Panc1 (cell line): ENCODE results near the gene LAYN. TPM values are rescaled to one million over a fixed set of nuclear protein-coding genes. Genes with fewer than 3 reads are reported as not detected.
A peak's percentile ranks its signal among the peaks of the same experiment; 100 is the strongest.

Source experiments
- ATAC-seq: fragments of 200-7000 bp; cut with Tn5 transposase; 2 replicates; pipeline ENCODE4 v1.9.1; 2020; ENCODE audit warnings: mild to moderate bottlenecking, moderate library complexity
- BruUV-seq: library from RNA; stranded (reverse); fragments of 400-500 nt; replicated peaks from 2 replicates; lab custom pipeline; 2021; lab: Mats Ljungman, UMichigan
- CTCF ChIA-PET: fragments of 300-600 bp; sonication (Branson Sonifier 250); formaldehyde crosslinking; loops from one replicate; lab custom pipeline; 2022; ENCODE audit warnings: antibody characterized with exemption; lab: Charles Lee
- POLR2A ChIA-PET: fragments of 300-600 bp; sonication (Branson Sonifier 250); formaldehyde crosslinking; loops from one replicate; lab custom pipeline; 2022; ENCODE audit warnings: antibody characterized with exemption; lab: Charles Lee
- DNase-seq: peaks from one replicate; pipeline ENCODE4 v3.0.0-alpha.2; 2010; ENCODE audit warnings: low read depth, low spot score
- H3K27ac ChIP-seq: 2 replicates; pipeline ENCODE4 v1.5.1; 2011; ENCODE audit warnings: mild to moderate bottlenecking, low read length, inconsistent platforms
- H3K27me3 ChIP-seq: fragments of 200-500 bp; sonication (Bioruptor generic); 2 replicates; pipeline ENCODE4 v1.6.0; 2014; ENCODE audit warnings: low read length, inconsistent platforms; ENCODE audit not compliant: control insufficient read depth, insufficient read depth
- H3K36me3 ChIP-seq: fragments of 200-500 bp; sonication (Bioruptor generic); 2 replicates; pipeline ENCODE4 v1.5.1; 2014; ENCODE audit warnings: inconsistent platforms, mild to moderate bottlenecking, low read length, moderate library complexity; ENCODE audit not compliant: control insufficient read depth, insufficient read depth
- H3K4me1 ChIP-seq: 2 replicates; pipeline ENCODE4 v1.5.1; 2011; ENCODE audit warnings: inconsistent platforms, mild to moderate bottlenecking, low read length, moderate library complexity; ENCODE audit not compliant: control insufficient read depth, insufficient read depth
- H3K4me3 ChIP-seq, 2 experiments: 2 replicates each; pipeline ENCODE4 v1.5.1; 2011 to 2012; ENCODE audit warnings: low read depth in 2 of 2, low read length in 2 of 2, mild to moderate bottlenecking in 2 of 2, inconsistent platforms in 1 of 2, moderate library complexity in 1 of 2
- H3K9me3 ChIP-seq: fragments of 200-500 bp; sonication (Bioruptor generic); 2 replicates; pipeline ENCODE4 v1.5.1; 2014; ENCODE audit warnings: low read depth, mild to moderate bottlenecking, inconsistent platforms, low read length, moderate library complexity; ENCODE audit not compliant: control insufficient read depth, insufficient read depth
- CTCF ChIP-seq: fragments of 450-650 bp; IDR thresholded peaks from 2 replicates; pipeline ENCODE4 v1.5.1; 2017; ENCODE audit warnings: mild to moderate bottlenecking
- POLR2AphosphoS5 ChIP-seq: IDR thresholded peaks from 2 replicates; pipeline ENCODE4 v1.6.1; 2012; ENCODE audit warnings: mild to moderate bottlenecking, low read depth, low read length, moderate library complexity
- REST ChIP-seq, 2 experiments: IDR thresholded peaks; 2 replicates each; pipeline ENCODE4 v1.6.1; 2011 to 2012; ENCODE audit warnings: low read depth in 2 of 2, control low read depth in 1 of 2, low read length in 1 of 2, mild to moderate bottlenecking in 1 of 2, moderate library complexity in 1 of 2; ENCODE audit not compliant: insufficient read depth in 1 of 2
- SIN3A ChIP-seq: IDR thresholded peaks from 2 replicates; pipeline ENCODE4 v1.6.1; 2012; ENCODE audit warnings: low read depth, mild to moderate bottlenecking, low read length, moderate library complexity, borderline replicate concordance; ENCODE audit not compliant: insufficient read depth
- TCF7L2 ChIP-seq: IDR thresholded peaks from 2 replicates; pipeline ENCODE4 v1.6.1; 2011; ENCODE audit warnings: mild to moderate bottlenecking, low read depth, low read length, inconsistent platforms
- in situ Hi-C: cut with HindIII; loops from 2 replicates; pipeline ENCODE4 v1.10.0; 2016; ENCODE audit warnings: low sequenced_read_pairs, low pct_unique_long_range_greater_than_20kb
- intact Hi-C: fragments of 100-400 bp; cut with micrococcal nuclease; formaldehyde crosslinking; loops from one replicate; pipeline ENCODE4 v1.10.0; 2022; ENCODE audit not compliant: unreplicated experiment
- total RNA-seq: library from RNA; stranded (reverse); gene quantifications from one replicate; pipeline ENCODE4 v1.2.1, GENCODE V29; 2021; ENCODE audit not compliant: unreplicated experiment

The LAYN gene
- total RNA-seq, 1 experiment from 2014 or later = 3.6 TPM

GRCh38 chr11:111557425-111558111 is 17.0 kb downstream of the LAYN start:
- Histone ChIP-seq H3K4me1 (no peaks in the 10 kb centered on the region; the same call in 1 of the 2 replicates), H3K4me3 (no peak overlapping the region), H3K27me3 (no peaks in the 10 kb centered on the region), H3K27ac (no peak overlapping the region), H3K36me3 (no peaks in the 10 kb centered on the region), H3K9me3 (peaks cover 6% of the 10 kb centered on the region; the same call in 1 of the 2 replicates)
- BruUV-seq = no TSS peak
- TF ChIP-seq TCF7L2 = no peak
- TF ChIP-seq REST (IDR thresholded peaks at IDR 0.05; ENCODE audit: insufficient read depth in 1 of 2, low read depth in 2 of 2, low read length in 1 of 2) = no peak
- no peak for TF ChIP-seq SIN3A
- TF ChIP-seq POLR2AphosphoS5 = no peak
- TF ChIP-seq CTCF = no peak
- CTCF ChIA-PET = interaction anchor here (0.7 kb wide), 1 partner anchor 9 kb away, joined by 3 read pairs; no protein-coding TSS in a partner anchor
- POLR2A ChIA-PET = no interaction called here
- intact Hi-C loops = no loop called here
- DNase-seq (peak; percentile 66), ATAC-seq (peak; percentile 35; the same call in 1 of the 2 replicates)
- in situ Hi-C loops = no loop called here

- Histone ChIP-seq H3K27ac (no peak overlapping the region), H3K27me3 (no peaks in the 10 kb centered on the region), H3K9me3 (peaks cover 6% of the 10 kb centered on the region; the same call in 1 of the 2 replicates), H3K36me3 (no peaks in the 10 kb centered on the region), H3K4me3 (no peak overlapping the region), H3K4me1 (no peaks in the 10 kb centered on the region; the same call in 1 of the 2 replicates)
- ATAC-seq (no peak), DNase-seq (no peak)
- POLR2A ChIA-PET = no interaction called here
- TF ChIP-seq REST (IDR thresholded peaks at IDR 0.05; ENCODE audit: insufficient read depth in 1 of 2, low read depth in 2 of 2, low read length in 1 of 2) (no peak), CTCF (no peak), TCF7L2 (no peak), POLR2AphosphoS5 (no peak), SIN3A (no peak)
- in situ Hi-C loops = no loop called here
- intact Hi-C loops = no loop called here
- CTCF ChIA-PET = no interaction called here
- BruUV-seq = no TSS peak
These were observed 19.4 kb downstream of the LAYN start for GRCh38 chr11:111559800-111560464.
